Measurements from ENCODE around the gene SLC25A21.
"Not testable (repeated sequence)": the region's sequence is repeated elsewhere in the genome, so short reads cannot be mapped to it uniquely, and the experiment has no call there.

The SLC25A21 gene

DNA sequence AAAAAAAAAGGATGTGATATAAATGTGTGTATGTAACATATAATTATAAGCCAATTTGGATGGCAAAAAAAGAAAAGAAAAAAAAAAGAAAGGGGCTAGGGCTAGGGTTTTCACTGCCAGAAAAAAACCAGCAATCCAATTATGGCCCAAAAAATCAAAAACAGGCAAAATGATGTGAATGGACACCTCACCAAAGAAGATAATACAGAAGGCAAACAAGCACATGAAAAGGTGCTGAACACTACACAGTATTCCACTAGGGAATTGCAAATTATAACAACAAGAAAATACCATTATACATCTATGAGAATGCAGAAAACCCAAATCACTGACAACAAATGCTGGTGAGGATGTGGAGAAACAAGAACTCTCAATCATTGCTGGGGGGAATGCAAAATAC, 13.3 kb upstream of the SLC25A21 start:
- no peak for DNase-seq

GRCh38 chr14:37184520-37184919, 12.1 kb upstream of the SLC25A21 start:
- not testable (repeated sequence) for DNase-seq

- no peak for DNase-seq
Measured at GRCh38 chr14:37181441-37181840, 9.0 kb upstream of the SLC25A21 start.

DNA sequence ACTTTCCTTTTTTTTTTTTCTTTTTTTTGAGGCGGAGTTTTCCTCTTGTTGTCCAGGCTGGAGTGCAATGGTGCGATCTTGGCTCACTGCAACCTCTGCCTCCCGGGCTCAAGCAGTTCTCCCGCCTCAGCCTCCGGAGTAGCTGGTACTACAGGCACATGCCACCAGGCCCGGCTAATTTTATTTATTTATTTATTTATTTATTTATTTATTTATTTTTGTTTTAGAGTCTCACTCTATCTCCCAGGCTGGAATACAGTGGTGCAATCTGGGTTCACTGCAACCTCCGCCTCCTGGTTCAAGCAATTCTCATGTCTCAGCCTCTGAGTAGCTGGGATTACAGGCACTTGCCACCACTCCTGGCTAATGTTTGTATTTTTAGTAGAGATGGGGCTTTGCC, 8.5 kb upstream of the SLC25A21 start:
- not testable (repeated sequence) for DNase-seq

DNA sequence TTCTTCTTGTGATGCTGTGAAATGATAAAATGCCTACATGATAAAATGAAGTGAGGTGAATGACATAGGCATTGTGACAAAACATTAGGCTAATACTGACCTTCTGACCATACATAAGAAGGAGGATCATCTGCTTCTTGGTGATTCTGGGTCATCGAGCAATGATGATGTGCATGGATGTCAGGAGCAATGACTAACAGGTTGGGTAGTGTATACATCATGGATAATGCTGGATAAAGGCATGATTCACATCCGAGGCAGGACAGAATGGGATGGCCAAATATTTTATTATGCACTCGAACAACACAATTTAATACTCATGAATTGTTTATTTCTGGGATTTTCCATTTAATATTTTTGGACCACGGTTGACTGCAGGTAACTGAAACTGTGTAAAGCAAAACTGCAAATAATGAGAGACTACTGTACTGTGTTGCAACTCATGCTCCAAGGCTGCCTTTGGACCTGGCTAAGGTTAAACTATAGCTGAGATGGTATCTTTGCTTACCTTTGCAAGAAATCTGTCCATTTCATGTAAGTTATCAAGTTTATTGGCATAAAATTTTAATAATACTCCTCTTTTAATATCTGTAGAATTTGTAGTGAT, 7.6 kb upstream of the SLC25A21 start:
- DNase-seq: no peak

- DNase-seq: no peak
Measured at GRCh38 chr14:37172936-37173614, 669 bp upstream of the SLC25A21 start.

DNA sequence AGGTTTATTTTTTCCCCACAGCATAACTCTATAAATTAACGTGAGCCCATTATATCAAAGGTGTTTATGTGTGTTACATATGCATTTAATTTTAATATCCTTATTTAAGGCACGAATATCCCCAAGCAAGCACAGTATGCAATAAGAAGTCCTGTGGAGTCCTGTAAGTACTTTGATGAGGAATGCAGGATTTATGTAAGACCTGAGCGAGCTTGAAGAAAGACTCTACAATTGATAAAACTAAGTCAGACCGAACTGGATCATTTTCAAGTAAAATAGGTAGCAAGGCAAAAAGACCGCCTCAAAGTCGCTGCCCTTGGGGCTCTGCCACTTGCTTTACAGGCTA, 755 bp downstream of the SLC25A21 start:
- no peak for DNase-seq

GRCh38 chr14:37170993-37171392, 1.4 kb downstream of the SLC25A21 start:
- DNase-seq: no peak

DNA sequence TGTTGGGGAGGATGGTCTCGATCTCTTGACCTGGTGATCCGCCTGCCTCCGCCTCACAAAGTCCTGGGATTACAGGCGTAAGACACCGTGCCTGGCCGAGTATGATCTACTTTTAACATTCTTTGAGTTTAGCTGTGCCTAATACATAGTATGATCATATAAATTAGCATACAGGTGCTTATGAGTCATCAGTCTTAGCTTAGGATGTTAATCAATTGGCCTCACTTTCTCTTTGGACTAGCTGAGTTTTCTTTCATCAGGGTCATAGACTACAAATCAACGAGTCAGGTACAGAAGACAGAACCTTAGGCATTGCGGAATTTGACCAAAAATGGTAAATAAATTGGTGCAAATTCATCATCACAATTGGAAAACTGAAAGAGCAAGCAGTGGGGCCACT, 2.2 kb downstream of the SLC25A21 start:
- DNase-seq: no peak

DNA sequence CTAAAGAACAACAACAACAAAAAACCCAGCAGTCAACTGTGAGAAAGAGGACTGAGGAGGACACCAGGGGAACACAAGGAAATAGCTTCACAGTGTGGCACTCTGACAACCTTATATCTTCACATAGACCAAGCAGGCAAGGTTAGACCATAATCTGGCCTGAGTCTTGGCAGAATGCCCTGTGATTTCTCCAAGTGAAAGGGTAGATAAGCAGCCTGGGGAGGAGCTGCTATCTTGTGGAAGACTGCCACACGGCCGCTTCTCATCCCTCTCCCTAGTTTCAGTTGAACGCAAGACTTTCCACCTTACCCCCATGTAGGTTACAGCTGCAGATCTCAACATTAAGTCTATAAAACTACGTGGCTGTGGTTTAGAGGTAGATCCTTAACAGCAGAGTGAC, 3.7 kb downstream of the SLC25A21 start:
- no peak for DNase-seq

DNA sequence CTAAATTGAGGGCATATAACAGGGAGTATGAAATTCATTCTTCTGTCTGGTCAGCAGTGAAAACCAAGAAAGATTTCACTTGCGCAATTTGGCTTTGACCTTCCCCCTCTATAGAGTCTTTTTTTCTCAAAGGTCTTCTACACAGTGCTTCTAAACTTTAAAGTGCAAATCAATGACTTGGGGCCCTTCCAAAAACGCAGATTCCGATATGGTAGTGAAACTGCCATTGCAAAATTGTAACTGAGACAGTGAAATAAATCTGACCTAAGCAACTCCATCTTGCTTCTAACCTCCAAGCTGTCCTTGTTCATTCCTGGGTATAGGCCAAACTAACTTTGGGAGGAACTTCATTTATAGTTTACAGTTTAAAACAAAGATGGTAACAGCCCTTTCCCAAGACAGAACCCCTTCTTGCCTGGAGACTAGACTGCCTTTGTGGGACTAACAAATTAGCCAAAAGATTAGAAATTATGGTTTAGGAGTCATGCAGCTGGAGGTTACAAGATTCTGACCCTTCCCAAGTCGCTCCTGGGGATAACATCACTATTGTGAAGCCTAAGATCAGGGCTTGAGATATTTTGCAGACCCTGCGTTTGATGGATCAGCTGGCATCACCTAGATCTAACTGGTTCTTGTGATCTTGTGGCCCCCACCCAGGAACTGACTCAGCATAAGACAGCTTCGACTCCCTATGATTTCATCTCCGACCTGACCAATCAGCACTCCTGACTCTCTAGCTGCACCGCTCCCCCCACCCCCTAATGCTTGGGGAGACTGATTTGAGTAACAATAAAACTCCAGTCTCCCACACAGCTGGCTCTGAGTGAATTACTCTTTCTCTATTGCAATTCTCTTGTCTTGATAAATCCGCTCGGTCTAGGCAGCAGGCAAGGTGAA, 5.0 kb downstream of the SLC25A21 start:
- no peak for DNase-seq

GRCh38 chr14:37165794-37166193, 6.6 kb downstream of the SLC25A21 start:
- DNase-seq: no peak

DNA sequence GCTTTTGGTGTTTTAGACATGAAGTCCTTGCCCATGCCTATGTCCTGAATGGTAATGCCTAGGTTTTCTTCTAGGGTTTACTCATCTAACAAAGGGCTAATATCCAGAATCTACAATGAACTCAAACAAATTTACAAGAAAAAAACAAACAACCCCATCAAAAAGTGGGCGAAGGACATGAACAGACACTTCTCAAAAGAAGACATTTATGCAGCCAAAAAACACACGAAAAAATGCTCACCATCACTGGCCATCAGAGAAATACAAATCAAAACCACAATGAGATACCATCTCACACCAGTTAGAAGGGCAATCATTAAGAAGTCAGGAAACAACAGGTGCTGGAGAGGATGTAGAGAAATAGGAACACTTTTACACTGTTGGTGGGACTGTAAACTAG, 10.1 kb downstream of the SLC25A21 start:
- DNase-seq: not testable (repeated sequence)

DNA sequence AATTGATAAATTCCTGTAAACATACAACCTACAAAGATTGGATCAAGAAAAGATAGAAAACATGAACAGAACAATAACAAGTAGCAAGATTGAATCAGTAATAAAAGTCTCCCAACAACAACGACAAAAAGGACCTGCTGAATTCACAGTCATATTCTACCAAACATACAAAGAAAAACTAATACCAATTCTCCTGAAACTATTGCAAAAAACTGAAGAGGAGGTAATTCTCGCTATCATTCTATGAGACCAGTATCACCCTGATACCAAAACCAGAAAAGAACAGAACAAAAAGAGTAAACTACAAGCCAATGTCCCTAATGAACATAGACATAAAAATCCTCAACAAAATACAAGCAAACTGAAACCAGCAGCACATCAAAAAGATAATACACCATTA, 14.4 kb downstream of the SLC25A21 start:
- no peak for DNase-seq

- no peak for DNase-seq
Measured at GRCh38 chr14:37153483-37153882, 18.9 kb downstream of the SLC25A21 start.

DNA sequence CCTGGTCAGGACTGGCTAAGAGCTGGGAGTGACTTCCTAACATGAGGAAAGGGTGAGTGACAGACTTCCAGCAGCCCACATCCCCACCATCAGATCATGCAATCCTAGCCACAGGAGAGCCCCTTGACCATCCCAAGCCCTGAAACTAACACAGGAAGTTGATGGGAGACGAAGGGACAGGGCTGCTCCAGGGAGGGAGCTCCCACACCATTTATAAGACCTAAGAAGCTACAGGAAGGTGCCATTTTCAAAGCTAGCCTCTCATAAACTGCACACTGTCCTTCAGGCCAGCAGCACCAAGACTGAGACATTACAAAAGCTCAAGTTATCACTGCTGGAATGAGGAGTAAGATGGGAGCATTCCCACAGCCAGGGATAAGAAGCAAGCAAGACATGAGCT, 19.4 kb downstream of the SLC25A21 start:
- no peak for DNase-seq

- DNase-seq: no peak
Measured at GRCh38 chr14:37150414-37150813, 22.0 kb downstream of the SLC25A21 start.

- no peak for DNase-seq
Measured at GRCh38 chr14:37147310-37147880, 25.0 kb downstream of the SLC25A21 start.

- not testable (repeated sequence) for DNase-seq
Measured at GRCh38 chr14:37146438-37146837, 26.0 kb downstream of the SLC25A21 start.

- no peak for DNase-seq
Measured at GRCh38 chr14:37145395-37145794, 27.0 kb downstream of the SLC25A21 start.

- no peak for DNase-seq
Measured at GRCh38 chr14:37144729-37145363, 27.6 kb downstream of the SLC25A21 start.

- DNase-seq: no peak
Measured at GRCh38 chr14:37143475-37143874, 28.9 kb downstream of the SLC25A21 start.

DNA sequence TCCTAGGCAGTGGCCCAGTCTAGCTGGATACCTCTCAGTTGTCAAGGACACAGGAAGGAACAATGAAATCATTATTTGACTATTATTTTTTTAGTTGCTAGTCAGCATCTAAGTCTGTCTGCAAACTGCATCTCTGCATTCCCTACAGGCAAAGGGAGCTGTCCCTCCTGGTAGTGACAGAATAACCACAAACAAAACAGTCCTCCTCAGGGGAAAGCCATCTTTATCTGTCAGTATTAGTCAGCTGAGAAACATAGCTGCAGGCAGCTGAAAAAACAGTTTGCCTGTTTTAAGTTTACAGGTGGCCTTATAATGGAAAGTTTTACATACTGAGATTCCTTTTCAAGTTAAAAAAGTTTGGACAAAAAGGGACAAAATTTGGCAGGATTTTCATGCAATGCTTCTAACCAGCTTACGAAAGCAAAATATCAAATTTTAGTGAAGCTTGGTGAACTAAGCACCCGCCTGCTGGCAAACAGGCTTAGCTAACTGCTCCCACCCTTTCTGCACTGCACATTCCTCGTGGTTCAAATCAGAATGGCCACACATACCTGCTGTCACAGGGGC, 29.5 kb downstream of the SLC25A21 start:
- no peak for DNase-seq
